PC-3 (cell line): ENCODE measurements around the gene KIF6. TPM values are rescaled to one million over a fixed set of nuclear protein-coding genes. Genes with fewer than 3 reads are reported as not detected.

Experiments
- ATAC-seq: fragments of 200-7000 bp; cut with Tn5 transposase; 2 replicates; pipeline ENCODE4 v1.9.1; 2020; ENCODE audit warnings: mild to moderate bottlenecking, moderate library complexity
- BruUV-seq: library from RNA; stranded (reverse); fragments of 400-500 nt; replicated peaks from 2 replicates; lab custom pipeline; 2021; lab: Mats Ljungman, UMichigan
- CTCF ChIA-PET: fragments of 300-600 bp; sonication (Branson Sonifier 250); formaldehyde crosslinking; loops from one replicate; lab custom pipeline; 2022; ENCODE audit warnings: antibody characterized with exemption; lab: Charles Lee
- POLR2A ChIA-PET: fragments of 300-600 bp; sonication (Branson Sonifier 250); formaldehyde crosslinking; loops from one replicate; lab custom pipeline; 2022; ENCODE audit warnings: antibody characterized with exemption; ENCODE audit not compliant: unreplicated experiment; lab: Charles Lee
- DNase-seq: peaks from one replicate; pipeline ENCODE4 v3.0.0-alpha.2; 2015
- H2AFZ ChIP-seq: fragments of 300-600 bp; sonication (generic); 2 replicates; pipeline ENCODE4 v1.6.0; 2016; ENCODE audit warnings: antibody characterized with exemption, low read length
- H3F3A ChIP-seq: fragments of 300-600 bp; sonication (generic); one replicate; pipeline ENCODE4 v1.6.0; 2017; ENCODE audit warnings: antibody characterized with exemption, low read length, control low read depth, mild to moderate bottlenecking; ENCODE audit not compliant: unreplicated experiment
- H3K27ac ChIP-seq: fragments of 300-600 bp; sonication (generic); 2 replicates; pipeline ENCODE4 v1.5.1; 2016; ENCODE audit warnings: mild to moderate bottlenecking, low read length
- H3K27me3 ChIP-seq: fragments of 300-600 bp; sonication (generic); 2 replicates; pipeline ENCODE4 v1.6.1; 2016; ENCODE audit warnings: low read length, mixed read lengths
- H3K36me3 ChIP-seq: fragments of 300-600 bp; sonication (generic); 2 replicates; pipeline ENCODE4 v1.6.1; 2016; ENCODE audit warnings: low read depth, mixed run types, low read length, mixed read lengths
- H3K4me1 ChIP-seq: fragments of 300-600 bp; sonication (generic); 2 replicates; pipeline ENCODE4 v1.5.1; 2016; ENCODE audit warnings: low read length; ENCODE audit not compliant: insufficient read depth
- H3K4me2 ChIP-seq: fragments of 300-600 bp; sonication (generic); 2 replicates; pipeline ENCODE4 v1.6.0; 2016; ENCODE audit warnings: low read length
- H3K4me3 ChIP-seq: fragments of 300-600 bp; sonication (generic); 2 replicates; pipeline ENCODE4 v1.5.1; 2016; ENCODE audit warnings: mild to moderate bottlenecking, low read length, mixed read lengths
- H3K79me2 ChIP-seq: fragments of 300-600 bp; sonication (generic); 2 replicates; pipeline ENCODE4 v1.6.1; 2017; ENCODE audit warnings: low read length, mixed read lengths
- H3K9ac ChIP-seq: fragments of 300-600 bp; sonication (generic); 2 replicates; pipeline ENCODE4 v1.6.0; 2016; ENCODE audit warnings: mild to moderate bottlenecking, low read length
- H3K9me2 ChIP-seq: fragments of 300-600 bp; sonication (generic); replicated peaks from 2 replicates; pipeline ENCODE4 v1.6.1; 2016; ENCODE audit warnings: mixed run types, low read length, mixed read lengths
- H3K9me3 ChIP-seq: fragments of 300-600 bp; sonication (generic); 2 replicates; pipeline ENCODE4 v1.6.1; 2016; ENCODE audit warnings: low read length, mixed read lengths
- H4K20me1 ChIP-seq: fragments of 300-600 bp; sonication (generic); 2 replicates; pipeline ENCODE4 v1.6.1; 2016; ENCODE audit warnings: low read length, mixed read lengths
- EZH2 ChIP-seq: fragments of 300-600 bp; sonication (generic); IDR thresholded peaks from one replicate; pipeline ENCODE4 v1.6.1; 2017; ENCODE audit warnings: antibody characterized with exemption, mild to moderate bottlenecking, low read length; ENCODE audit not compliant: unreplicated experiment
- EZH2phosphoT487 ChIP-seq: fragments of 300-600 bp; sonication (generic); IDR thresholded peaks from 2 replicates; pipeline ENCODE4 v1.6.1; 2018; ENCODE audit warnings: mild to moderate bottlenecking, antibody characterized with exemption, low read length, borderline replicate concordance
- intact Hi-C: fragments of 100-400 bp; cut with micrococcal nuclease; formaldehyde crosslinking; loops from 2 replicates; pipeline ENCODE4 v1.9.0; 2023
- total RNA-seq: library from RNA; depleted of rRNA; stranded (reverse); fragments of >200 nt; gene quantifications from 2 replicates; pipeline ENCODE4 v1.2.3, GENCODE V29; 2014
- TF ChIP-seq, protein P1 (sequence below): fragments of 300-600 bp; sonication (generic); conservative IDR thresholded peaks from 2 replicates; pipeline ENCODE4 v1.5.1; 2017; ENCODE audit warnings: antibody characterized with exemption, low read depth, mild to moderate bottlenecking, low read length

Gene KIF6
- total RNA-seq, 1 experiment from 2014 or later = 0.07 TPM

DNA sequence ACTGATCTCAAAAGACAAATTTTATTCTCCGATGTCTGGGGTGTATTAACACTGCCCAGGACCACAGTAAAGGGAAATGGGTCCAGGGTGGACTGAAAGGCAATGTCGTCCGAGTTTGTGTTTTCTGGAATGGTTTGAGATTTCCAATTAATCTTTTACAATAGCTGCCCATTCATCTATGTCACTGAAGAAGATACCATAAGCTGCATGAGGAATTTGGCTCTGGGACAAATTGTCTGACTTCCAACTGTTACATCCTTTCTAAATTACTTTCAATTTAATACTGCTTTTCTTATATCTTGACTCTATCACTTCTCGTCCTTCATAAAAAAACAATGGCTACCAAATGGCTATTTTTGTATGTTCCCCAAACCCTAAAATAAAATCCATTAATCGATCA lies 272.0 kb downstream of the KIF6 start:
- no peaks in the 10 kb centered on the region for H3K27me3 ChIP-seq
- H4K20me1 ChIP-seq = no peaks in the 10 kb centered on the region
- ChIA-PET CTCF (no interaction called here), POLR2A (no interaction called here)
- H3K4me2 ChIP-seq = no peak overlapping the region
- no peak overlapping the region for H2AFZ ChIP-seq
- intact Hi-C loops = no loop called here
- no peaks in the 10 kb centered on the region for H3K36me3 ChIP-seq
- no peaks in the 10 kb centered on the region for H3K4me1 ChIP-seq
- no peak overlapping the region for H3K27ac ChIP-seq
- DNase-seq = no peak
- H3K9me2 ChIP-seq = no peaks in the 10 kb centered on the region
- no TSS peak for BruUV-seq
- TF ChIP-seq, protein P1, sequence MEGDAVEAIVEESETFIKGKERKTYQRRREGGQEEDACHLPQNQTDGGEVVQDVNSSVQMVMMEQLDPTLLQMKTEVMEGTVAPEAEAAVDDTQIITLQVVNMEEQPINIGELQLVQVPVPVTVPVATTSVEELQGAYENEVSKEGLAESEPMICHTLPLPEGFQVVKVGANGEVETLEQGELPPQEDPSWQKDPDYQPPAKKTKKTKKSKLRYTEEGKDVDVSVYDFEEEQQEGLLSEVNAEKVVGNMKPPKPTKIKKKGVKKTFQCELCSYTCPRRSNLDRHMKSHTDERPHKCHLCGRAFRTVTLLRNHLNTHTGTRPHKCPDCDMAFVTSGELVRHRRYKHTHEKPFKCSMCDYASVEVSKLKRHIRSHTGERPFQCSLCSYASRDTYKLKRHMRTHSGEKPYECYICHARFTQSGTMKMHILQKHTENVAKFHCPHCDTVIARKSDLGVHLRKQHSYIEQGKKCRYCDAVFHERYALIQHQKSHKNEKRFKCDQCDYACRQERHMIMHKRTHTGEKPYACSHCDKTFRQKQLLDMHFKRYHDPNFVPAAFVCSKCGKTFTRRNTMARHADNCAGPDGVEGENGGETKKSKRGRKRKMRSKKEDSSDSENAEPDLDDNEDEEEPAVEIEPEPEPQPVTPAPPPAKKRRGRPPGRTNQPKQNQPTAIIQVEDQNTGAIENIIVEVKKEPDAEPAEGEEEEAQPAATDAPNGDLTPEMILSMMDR = no peak
- TF ChIP-seq EZH2phosphoT487 = no peak
- TF ChIP-seq EZH2 = no peak
- no peaks in the 10 kb centered on the region for H3K9me3 ChIP-seq
- no peaks in the 10 kb centered on the region for H3K79me2 ChIP-seq
- no peak overlapping the region for H3K4me3 ChIP-seq
- ATAC-seq = no peak
- H3F3A ChIP-seq = no peaks in the 10 kb centered on the region
- H3K9ac ChIP-seq = no peak overlapping the region

GRCh38 chr6:39452306-39453145 lies 272.7 kb downstream of the KIF6 start:
- ATAC-seq = no peak
- H4K20me1 ChIP-seq = no peaks in the 10 kb centered on the region
- TF ChIP-seq EZH2 (no peak), EZH2phosphoT487 (no peak)
- TF ChIP-seq, protein P1 = no peak
- ChIA-PET POLR2A (no interaction called here), CTCF (no interaction called here)
- H2AFZ ChIP-seq = no peak overlapping the region
- H3K9ac ChIP-seq = no peak overlapping the region
- H3K9me2 ChIP-seq = no peaks in the 10 kb centered on the region
- H3K79me2 ChIP-seq = no peaks in the 10 kb centered on the region
- H3F3A ChIP-seq = no peaks in the 10 kb centered on the region
- peak; percentile 43 for DNase-seq
- H3K4me3 ChIP-seq = no peak overlapping the region
- intact Hi-C loops = no loop called here
- no peak overlapping the region for H3K27ac ChIP-seq
- no peaks in the 10 kb centered on the region for H3K4me1 ChIP-seq
- no peak overlapping the region for H3K4me2 ChIP-seq
- no TSS peak for BruUV-seq
- H3K36me3 ChIP-seq = no peaks in the 10 kb centered on the region
- no peaks in the 10 kb centered on the region for H3K27me3 ChIP-seq
- no peaks in the 10 kb centered on the region for H3K9me3 ChIP-seq

- TF ChIP-seq, protein P1 = peak; percentile 49; the same call in 1 of the 2 replicates
- no peak for TF ChIP-seq EZH2
- H3K9me2 ChIP-seq = no peaks in the 10 kb centered on the region
- H3K9ac ChIP-seq = no peak overlapping the region
- H3K27ac ChIP-seq = no peak overlapping the region
- intact Hi-C loops = no loop called here
- BruUV-seq = no TSS peak
- no peak overlapping the region for H2AFZ ChIP-seq
- ChIA-PET CTCF (no interaction called here), POLR2A (no interaction called here)
- H3K9me3 ChIP-seq = no peaks in the 10 kb centered on the region
- ATAC-seq (no peak), DNase-seq (peak; percentile 6)
- no peaks in the 10 kb centered on the region for H3K36me3 ChIP-seq
- no peaks in the 10 kb centered on the region for H3F3A ChIP-seq
- no peak overlapping the region for H3K4me2 ChIP-seq
- H3K27me3 ChIP-seq = no peaks in the 10 kb centered on the region
- no peak overlapping the region for H3K4me3 ChIP-seq
- H4K20me1 ChIP-seq = no peaks in the 10 kb centered on the region
- no peaks in the 10 kb centered on the region for H3K4me1 ChIP-seq
- no peaks in the 10 kb centered on the region for H3K79me2 ChIP-seq
Observed at GRCh38 chr6:39451831-39452230, 273.4 kb downstream of the KIF6 start.
